ENCODE data around the gene PRPF31.

DNA sequence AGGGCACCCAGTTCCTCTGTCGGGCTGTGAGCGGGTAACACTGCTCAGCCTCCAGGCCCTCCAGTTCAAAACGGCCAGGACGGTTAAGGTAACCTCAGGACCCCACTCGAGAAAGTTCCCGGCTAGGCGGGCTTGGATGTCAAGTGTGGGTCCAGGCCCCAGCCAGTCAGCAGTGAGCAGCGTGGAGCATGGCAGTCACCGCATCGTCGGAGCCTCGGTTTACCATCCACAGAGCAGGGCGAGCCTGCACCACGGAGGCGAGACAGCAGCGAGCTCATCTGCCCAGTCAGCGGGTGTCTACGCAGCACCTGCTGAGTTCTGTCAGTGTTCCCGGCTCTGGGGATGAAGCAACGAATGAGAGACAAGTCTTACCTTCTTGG, 14.1 kb downstream of the PRPF31 start:
- TF ChIP-seq, protein P1, sequence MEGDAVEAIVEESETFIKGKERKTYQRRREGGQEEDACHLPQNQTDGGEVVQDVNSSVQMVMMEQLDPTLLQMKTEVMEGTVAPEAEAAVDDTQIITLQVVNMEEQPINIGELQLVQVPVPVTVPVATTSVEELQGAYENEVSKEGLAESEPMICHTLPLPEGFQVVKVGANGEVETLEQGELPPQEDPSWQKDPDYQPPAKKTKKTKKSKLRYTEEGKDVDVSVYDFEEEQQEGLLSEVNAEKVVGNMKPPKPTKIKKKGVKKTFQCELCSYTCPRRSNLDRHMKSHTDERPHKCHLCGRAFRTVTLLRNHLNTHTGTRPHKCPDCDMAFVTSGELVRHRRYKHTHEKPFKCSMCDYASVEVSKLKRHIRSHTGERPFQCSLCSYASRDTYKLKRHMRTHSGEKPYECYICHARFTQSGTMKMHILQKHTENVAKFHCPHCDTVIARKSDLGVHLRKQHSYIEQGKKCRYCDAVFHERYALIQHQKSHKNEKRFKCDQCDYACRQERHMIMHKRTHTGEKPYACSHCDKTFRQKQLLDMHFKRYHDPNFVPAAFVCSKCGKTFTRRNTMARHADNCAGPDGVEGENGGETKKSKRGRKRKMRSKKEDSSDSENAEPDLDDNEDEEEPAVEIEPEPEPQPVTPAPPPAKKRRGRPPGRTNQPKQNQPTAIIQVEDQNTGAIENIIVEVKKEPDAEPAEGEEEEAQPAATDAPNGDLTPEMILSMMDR (IDR thresholded peaks at IDR 0.05) = no peak
- TF ChIP-seq TCF12 (IDR thresholded peaks at IDR 0.05) = no peak
- no peak for TF ChIP-seq FOXM1 (IDR thresholded peaks at IDR 0.05; ENCODE audit: low read depth)
- no peak for TF ChIP-seq ELF1 (IDR thresholded peaks at IDR 0.05)
- TF ChIP-seq YY1 (IDR thresholded peaks at IDR 0.05; ENCODE audit: low read depth) = no peak
